Pancreas (tissue), 10 donors: Measurements from ENCODE around the gene EFEMP2. TPM values are rescaled to one million over a fixed set of nuclear protein-coding genes. Genes with fewer than 3 reads are reported as not detected.

Experiments
- ATAC-seq, 4 donors: fragments of 200-7000 bp; cut with Tn5 transposase; one replicate each; pipeline versions ENCODE4 v1.8.0 to v1.9.1; 2020; ENCODE audit warnings: mild to moderate bottlenecking in 4 of 4, moderate library complexity in 4 of 4
- DNase-seq, 6 donors: peaks; one replicate each; pipeline ENCODE4 v3.0.0-alpha.2; 2020
- FAIRE-seq: peaks from 2 replicates; lab custom pipeline; 2012; peaks lifted over from hg19 to GRCh38; lab: Jason Lieb, UNC
- H3K27ac ChIP-seq, 4 donors: fragments of 200-600 bp; sonication (generic); 1 replicate in 3 of 4; 2 replicates in 1 of 4; pipeline versions ENCODE4 v1.5.0 to v1.8.0; 2020
- H3K27me3 ChIP-seq, 4 donors: fragments of 200-600 bp; one replicate each; pipeline ENCODE4 v1.8.0; 2021
- H3K36me3 ChIP-seq, 3 donors: fragments of 200-600 bp; sonication (generic) in 1 of 3; one replicate each; pipeline versions ENCODE4 v1.5.0 to v1.8.0; 2020 to 2021
- H3K4me1 ChIP-seq, 3 donors: fragments of 200-600 bp; one replicate each; pipeline ENCODE4 v1.8.0; 2021
- H3K4me3 ChIP-seq, 4 donors: fragments of 200-600 bp; sonication (generic) in 2 of 4; one replicate each; pipeline versions ENCODE4 v1.5.0 to v1.8.0; 2020 to 2021
- H3K9me3 ChIP-seq, 4 donors: fragments of 200-600 bp; one replicate each; pipeline ENCODE4 v1.8.0; 2021
- WGBS, 2 donors: extraction: QIAGEN DNeasy Blood & Tissue Kit; methylation state at CpG; one replicate each; pipeline ENCODE4 v1.1.7; 2013; 5-methylcytosine and 5-hydroxymethylcytosine counted together
- intact Hi-C, 3 donors: fragments of 100-400 bp; cut with DNase I; formaldehyde crosslinking; loops; one replicate each; pipeline versions ENCODE4 v1.11.1 to v1.14.2; 2022
- polyA plus RNA-seq, 2 donors: library from polyadenylated mRNA; stranded (reverse); fragments of 200-250 nt; gene quantifications; one replicate each; pipeline ENCODE4 v1.2.3, GENCODE V29; 2013
- total RNA-seq, 6 donors: library from RNA; stranded (reverse); fragmentation: NEBNext Ultra II Directional in 4 of 6; extraction: Animal tissue kit (Norgen Biotek cat#: 25700) in 4 of 6; gene quantifications; one replicate each; pipeline versions ENCODE4 v1.2.1 to v1.2.4, GENCODE V29; 2021 to 2023
- TF ChIP-seq, protein P1 (sequence below), 4 donors: fragments of 200-600 bp; sonication (generic) in 3 of 4; IDR thresholded peaks; one replicate each; pipeline versions ENCODE4 v1.5.0 to v1.8.0; 2021; ENCODE audit warnings: antibody characterized with exemption in 4 of 4
- donor health status: healthy with polysubstance abuse.
- donor health status: DM: no; HTN: no; CAD: no; lungs with moderate emphysema.
- donor health status: DM: no; HTN: no; CAD: no.
- donor health status: control.
- donor health status: control.
- donor health status: Bipolar disorder and iron deficiency.
- donor health status: DM: yes; HTN: yes; CAD: no.
- donor health status: DM: no; HTN: no; CAD: no.
- donor health status: DM: no; HTN: no; CAD: no.
- donor health status: DM: yes; HTN: yes; CAD: no.

Gene EFEMP2
- total and polyA plus RNA-seq, 8 donors = 11.3 to 51.0 (median 18.8) TPM

DNA sequence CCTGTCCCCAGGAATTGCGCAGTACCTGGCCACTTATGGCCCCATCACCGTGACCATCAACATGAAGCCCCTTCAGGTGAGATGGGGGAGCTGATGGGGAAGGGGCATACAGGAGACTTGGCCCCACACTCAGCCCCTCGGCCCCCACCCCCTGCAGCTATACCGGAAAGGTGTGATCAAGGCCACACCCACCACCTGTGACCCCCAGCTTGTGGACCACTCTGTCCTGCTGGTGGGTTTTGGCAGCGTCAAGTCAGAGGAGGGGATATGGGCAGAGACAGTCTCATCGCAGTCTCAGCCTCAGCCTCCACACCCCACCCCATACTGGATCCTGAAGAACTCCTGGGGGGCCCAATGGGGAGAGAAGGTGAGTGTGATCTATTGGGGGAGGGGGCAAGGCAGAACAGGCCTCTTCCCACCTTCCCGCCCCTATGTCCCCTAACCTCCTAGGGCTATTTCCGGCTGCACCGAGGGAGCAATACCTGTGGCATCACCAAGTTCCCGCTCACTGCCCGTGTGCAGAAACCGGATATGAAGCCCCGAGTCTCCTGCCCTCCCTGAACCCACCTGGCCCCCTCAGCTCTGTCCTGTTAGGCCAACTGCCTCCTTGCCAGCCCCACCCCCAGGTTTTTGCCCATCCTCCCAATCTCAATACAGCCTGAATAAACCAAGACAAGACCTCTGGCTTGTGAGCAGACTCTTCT, 10.6 kb upstream of the EFEMP2 start:
- intact Hi-C loops = loop anchor here in 1 of 3 donors (5.0 kb wide), 1 partner anchor 104 kb away; no protein-coding TSS in a partner anchor
- Histone ChIP-seq H3K4me1 (peaks cover 0 to 8% (median 7%) of the 10 kb centered on the region in 3 donors), H3K4me3 (no peak overlapping the region), H3K9me3 (no peaks in the 10 kb centered on the region), H3K27me3 (no peaks in the 10 kb centered on the region), H3K27ac (no peak overlapping the region), H3K36me3 (peaks cover 0 to 4% (median 0%) of the 10 kb centered on the region in 3 donors)
- FAIRE-seq (no peak), DNase-seq (no peak), ATAC-seq (no peak)
- 91 to 92% methylated on average over 13 of the region's 13 CpGs for WGBS, 2 donors
- TF ChIP-seq, protein P1, sequence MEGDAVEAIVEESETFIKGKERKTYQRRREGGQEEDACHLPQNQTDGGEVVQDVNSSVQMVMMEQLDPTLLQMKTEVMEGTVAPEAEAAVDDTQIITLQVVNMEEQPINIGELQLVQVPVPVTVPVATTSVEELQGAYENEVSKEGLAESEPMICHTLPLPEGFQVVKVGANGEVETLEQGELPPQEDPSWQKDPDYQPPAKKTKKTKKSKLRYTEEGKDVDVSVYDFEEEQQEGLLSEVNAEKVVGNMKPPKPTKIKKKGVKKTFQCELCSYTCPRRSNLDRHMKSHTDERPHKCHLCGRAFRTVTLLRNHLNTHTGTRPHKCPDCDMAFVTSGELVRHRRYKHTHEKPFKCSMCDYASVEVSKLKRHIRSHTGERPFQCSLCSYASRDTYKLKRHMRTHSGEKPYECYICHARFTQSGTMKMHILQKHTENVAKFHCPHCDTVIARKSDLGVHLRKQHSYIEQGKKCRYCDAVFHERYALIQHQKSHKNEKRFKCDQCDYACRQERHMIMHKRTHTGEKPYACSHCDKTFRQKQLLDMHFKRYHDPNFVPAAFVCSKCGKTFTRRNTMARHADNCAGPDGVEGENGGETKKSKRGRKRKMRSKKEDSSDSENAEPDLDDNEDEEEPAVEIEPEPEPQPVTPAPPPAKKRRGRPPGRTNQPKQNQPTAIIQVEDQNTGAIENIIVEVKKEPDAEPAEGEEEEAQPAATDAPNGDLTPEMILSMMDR (IDR thresholded peaks at IDR 0.05) = no peak

DNA sequence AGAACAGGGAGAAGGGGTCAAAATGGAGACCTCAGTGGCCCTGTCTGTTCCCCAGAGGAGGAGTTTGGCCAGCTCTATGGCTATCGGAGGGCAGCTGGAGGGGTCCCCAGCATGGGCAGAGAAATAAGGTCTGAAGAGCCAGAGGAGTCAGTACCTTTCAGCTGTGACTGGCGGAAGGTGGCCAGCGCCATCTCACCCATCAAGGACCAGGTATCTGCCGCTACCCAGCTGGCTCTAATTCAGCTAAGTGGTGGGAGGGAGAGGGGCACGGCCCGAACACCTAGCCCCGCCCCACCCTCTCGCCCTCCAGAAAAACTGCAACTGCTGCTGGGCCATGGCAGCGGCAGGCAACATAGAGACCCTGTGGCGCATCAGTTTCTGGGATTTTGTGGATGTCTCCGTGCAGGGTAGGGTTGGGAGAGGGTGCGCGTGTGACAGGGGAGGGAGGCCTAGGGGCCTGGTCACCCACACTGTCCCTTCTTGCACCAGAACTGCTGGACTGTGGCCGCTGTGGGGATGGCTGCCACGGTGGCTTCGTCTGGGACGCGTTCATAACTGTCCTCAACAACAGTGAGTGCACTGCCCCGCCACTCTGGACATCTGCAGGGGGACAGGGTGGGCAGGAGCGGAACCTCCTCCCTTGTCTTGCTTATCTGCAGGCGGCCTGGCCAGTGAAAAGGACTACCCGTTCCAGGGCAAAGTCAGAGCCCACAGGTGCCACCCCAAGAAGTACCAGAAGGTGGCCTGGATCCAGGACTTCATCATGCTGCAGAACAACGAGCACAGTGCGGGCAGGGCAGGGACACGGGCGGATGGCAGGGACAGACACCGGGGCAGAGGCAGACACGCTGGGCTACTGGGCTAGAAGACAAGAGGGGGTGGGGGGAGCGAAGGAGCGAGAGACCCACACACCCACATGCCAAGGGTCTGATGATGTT, 9.8 kb upstream of the EFEMP2 start:
- H3K27me3 ChIP-seq = no peaks in the 10 kb centered on the region
- intact Hi-C loops = loop anchor here in 1 of 3 donors (5.0 kb wide), 1 partner anchor 105 kb away; no protein-coding TSS in a partner anchor
- H3K4me3 ChIP-seq = no peak overlapping the region
- no peak for ATAC-seq
- H3K9me3 ChIP-seq = no peaks in the 10 kb centered on the region
- FAIRE-seq = no peak
- DNase-seq = no peak
- H3K27ac ChIP-seq = no peak overlapping the region
- H3K4me1 ChIP-seq = peaks cover 0 to 3% (median 2%) of the 10 kb centered on the region in 3 donors
- 88 to 94% methylated on average over 28 to 30 of the region's 30 CpGs for WGBS, 2 donors
- H3K36me3 ChIP-seq = peaks cover 0 to 4% (median 0%) of the 10 kb centered on the region in 3 donors
- TF ChIP-seq, protein P1 (IDR thresholded peaks at IDR 0.05) = no peak

- Histone ChIP-seq H3K9me3 (no peaks in the 10 kb centered on the region), H3K27me3 (no peaks in the 10 kb centered on the region), H3K4me1 (no peaks in the 10 kb centered on the region), H3K4me3 (no peak overlapping the region), H3K27ac (no peak overlapping the region), H3K36me3 (peaks cover 0 to 4% (median 0%) of the 10 kb centered on the region in 3 donors)
- TF ChIP-seq, protein P1 (IDR thresholded peaks at IDR 0.05) = no peak
- intact Hi-C loops = loop anchor here in 1 of 3 donors (5.0 kb wide), 1 partner anchor 106 kb away; no protein-coding TSS in a partner anchor
- WGBS, 2 donors = 80 to 81% methylated on average over 7 of the region's 7 CpGs
- DNase-seq (peak in 2 of 6 donors; percentile 14 to 52), ATAC-seq (no peak), FAIRE-seq (no peak)
Measured at GRCh38 chr11:65880844-65881421, 8.3 kb upstream of the EFEMP2 start.

- Histone ChIP-seq H3K36me3 (peaks cover 0 to 4% (median 0%) of the 10 kb centered on the region in 3 donors), H3K4me3 (no peak overlapping the region), H3K27ac (no peak overlapping the region), H3K9me3 (no peaks in the 10 kb centered on the region), H3K4me1 (no peaks in the 10 kb centered on the region), H3K27me3 (no peaks in the 10 kb centered on the region)
- TF ChIP-seq, protein P1 (IDR thresholded peaks at IDR 0.05) = no peak
- intact Hi-C loops = loop anchor here in 1 of 3 donors (5.0 kb wide), 1 partner anchor 107 kb away; no protein-coding TSS in a partner anchor
- WGBS, 2 donors = 69 to 71% methylated on average over 7 of the region's 7 CpGs
- DNase-seq (no peak), ATAC-seq (no peak), FAIRE-seq (no peak)
Measured at GRCh38 chr11:65880027-65880426, 7.4 kb upstream of the EFEMP2 start.
